ENCODE results near the gene CNGA3.
"Not testable (repeated sequence)": the region's sequence is repeated elsewhere in the genome, so short reads cannot be mapped to it uniquely, and the experiment has no call there.

The CNGA3 gene

DNA sequence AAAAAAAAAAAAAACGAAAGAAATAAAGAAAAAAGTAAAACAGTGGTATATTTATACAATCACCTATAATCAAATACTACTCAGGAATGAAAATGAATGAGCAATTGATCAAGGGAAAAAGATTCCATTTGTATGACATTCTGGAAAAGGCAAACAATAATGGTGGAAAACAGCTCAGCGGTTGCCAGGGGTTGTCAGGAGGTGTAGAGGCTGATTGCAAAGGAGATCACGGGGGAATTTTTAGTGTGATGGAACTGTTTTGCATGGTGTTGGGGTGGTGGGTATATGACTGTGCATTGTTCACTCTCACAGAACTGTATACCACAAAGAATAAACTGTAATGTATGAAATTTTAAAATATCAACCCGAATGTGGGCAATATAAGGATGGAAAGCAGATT, 52.9 kb downstream of the CNGA3 start:
- DNase-seq (ENCODE audit: low spot score): no peak

DNA sequence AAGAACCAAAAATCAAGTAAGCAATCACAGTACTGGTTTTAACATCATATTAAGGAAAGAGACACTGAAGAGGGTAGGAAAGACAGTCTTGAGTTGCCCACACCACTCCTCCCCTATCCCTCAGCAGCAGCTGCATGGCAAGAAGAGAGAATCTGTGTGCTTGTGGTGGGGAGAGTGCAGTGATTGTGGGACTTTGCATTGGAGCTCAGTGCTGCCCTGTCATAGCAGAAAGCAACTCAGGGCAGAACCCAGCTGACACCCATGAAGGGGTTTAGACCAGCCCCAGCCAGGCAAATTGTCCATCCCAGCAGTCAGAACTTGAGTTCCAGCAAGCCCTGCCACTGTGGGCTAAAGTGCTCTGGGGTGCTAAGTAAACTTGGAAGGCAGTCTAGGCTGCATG, 57.6 kb downstream of the CNGA3 start:
- no peak for DNase-seq (ENCODE audit: low spot score)

DNA sequence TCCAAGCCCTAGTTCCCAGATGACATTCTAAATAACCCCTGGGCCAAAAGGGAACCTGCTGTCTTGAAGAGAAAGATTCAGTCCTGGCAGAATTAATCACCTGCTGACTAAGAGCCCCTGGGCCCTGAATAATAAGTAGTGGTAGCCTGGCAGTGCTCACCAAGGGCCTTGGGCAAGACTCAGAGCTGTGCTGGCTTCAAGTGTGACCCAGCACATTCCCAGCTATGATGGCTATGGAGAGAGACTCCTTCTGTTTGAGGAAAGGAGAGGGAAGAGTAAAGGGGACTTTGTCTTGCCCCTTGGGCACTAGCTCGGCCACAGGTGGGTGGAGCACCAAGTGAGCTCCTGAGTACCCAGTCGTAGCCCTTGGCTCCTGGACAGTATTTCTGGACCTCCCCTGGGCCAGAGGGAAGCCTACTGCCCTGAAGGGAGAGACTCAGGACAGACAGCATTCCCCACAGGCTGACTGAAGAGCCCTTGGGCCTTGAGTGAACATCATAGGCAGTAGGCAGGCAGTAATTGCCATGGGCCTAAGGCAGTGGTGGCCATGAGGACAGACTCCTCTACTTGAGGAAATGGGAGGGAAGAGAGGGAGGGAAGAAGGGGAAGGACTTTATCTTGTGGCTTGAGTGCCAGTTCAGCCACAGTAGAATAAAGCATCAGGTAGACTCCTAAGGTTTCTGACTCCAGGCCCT, 58.4 kb downstream of the CNGA3 start:
- DNase-seq (ENCODE audit: low spot score): no peak

DNA sequence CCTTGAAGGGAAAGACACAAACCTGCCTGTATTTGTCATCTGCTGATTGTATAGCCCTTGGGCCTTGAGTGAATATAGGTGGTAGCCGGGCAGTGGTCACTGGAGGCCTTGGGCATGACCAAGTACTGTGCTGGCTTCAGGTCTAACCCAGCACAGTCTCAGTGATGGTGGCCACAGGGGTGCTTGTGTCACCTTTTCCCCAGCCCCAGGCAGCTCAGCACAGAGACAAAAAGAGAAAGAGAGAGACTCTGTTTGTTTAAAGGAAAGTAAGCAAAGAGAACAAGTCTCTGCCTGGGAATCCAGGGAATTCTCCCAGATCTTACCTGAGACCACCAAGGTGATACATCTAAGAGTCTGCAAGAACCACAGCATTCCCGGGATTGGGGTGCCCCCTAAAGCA, 59.0 kb downstream of the CNGA3 start:
- no peak for DNase-seq (ENCODE audit: low spot score)

DNA sequence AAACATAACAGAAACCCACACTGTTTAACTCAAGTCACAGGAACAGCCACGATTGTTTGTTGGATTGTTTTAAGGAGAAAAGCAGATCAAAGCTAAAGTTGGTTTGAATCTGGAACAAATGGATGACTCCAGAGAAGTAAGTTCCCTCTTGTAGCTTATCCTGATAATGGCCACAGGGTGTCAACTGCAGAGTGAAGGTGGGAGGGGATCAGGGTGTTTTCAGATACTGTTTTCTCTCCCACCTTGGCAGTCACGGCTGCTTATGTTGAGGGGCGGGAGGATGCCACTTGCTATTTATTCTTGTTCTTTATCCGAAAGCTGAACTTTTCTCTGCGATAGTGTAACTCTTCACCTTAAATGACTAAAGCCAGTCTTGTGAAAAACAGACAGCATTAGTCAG, 61.9 kb downstream of the CNGA3 start:
- DNase-seq (ENCODE audit: low spot score): no peak

DNA sequence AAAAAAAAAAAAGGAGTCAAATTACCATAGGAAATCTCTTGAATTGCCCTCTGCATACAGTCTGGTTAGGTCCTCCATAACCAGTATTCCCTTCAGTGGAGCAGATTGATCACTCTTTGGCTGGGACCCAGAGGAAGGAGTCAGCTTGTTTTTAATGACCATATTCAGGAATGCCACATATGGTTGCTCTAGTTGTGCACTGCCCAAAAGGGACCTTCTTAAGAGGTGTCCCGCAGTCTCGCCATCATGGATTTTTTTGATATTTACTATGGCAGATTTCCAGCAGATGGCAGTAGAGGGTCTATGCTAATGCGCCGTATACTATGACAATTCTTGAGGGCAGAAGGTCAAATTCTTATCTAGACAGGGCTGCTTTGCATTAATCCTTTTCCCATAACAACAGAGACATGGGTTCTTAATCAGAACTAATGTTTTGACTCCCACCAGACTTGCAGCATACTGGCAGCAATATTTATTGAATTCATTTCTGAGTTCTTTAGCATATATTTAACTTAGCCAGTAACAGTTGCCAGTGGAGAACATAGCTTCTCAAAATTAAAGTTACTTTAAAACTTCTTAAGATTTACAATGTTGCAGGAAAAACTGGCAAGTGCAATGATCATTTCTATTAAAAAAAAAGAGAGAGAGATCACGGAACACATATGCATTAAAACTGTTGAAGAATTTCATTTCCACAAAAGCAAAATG, 66.6 kb downstream of the CNGA3 start:
- peak; percentile 68 for DNase-seq (ENCODE audit: low spot score)

DNA sequence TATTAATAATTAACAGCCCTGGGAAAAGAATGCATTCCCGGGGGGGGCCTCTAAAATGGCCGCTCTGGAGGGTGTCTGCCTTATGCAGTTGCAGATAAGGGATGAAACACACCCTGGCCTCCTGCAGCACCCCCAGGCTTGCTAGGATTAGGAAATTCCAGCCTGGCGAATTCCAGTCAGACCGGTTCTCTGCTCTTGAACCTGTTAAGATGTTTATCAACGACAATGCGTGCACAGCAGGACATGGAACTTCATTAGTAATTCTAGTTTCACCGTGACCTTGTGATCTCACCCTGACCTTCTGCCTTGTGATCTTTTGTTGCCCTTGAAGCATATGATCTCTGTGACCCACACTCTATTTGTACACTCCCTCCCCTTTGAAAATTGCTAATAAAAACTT, 68.0 kb downstream of the CNGA3 start:
- not testable (repeated sequence) for DNase-seq (ENCODE audit: low spot score)

DNA sequence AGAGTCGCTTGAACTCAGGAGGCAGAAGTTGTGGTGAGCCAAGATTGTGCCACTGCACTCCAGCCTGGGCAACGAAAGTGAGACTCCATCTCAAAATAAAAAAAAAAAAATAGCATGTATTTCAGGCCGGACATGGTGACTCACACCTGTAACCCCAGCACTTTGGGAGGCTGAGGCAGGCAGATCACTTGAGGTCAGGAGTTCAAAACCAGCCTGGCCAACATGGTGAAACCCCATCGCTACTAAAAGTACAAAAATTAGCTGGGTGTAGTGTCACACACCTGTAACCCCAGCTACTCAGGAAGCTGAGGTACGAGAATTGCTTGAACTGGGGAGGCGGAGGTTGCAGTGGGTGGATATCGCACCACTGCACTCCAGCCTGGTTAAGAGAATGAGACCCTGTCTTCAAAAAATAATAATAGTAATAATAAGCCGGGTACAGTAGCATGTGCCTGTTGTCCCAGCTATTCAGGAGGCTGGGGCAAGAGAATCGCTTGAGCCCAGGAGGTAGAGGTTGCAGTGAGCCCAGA, 69.5 kb downstream of the CNGA3 start:
- not testable (repeated sequence) for DNase-seq (ENCODE audit: low spot score)

DNA sequence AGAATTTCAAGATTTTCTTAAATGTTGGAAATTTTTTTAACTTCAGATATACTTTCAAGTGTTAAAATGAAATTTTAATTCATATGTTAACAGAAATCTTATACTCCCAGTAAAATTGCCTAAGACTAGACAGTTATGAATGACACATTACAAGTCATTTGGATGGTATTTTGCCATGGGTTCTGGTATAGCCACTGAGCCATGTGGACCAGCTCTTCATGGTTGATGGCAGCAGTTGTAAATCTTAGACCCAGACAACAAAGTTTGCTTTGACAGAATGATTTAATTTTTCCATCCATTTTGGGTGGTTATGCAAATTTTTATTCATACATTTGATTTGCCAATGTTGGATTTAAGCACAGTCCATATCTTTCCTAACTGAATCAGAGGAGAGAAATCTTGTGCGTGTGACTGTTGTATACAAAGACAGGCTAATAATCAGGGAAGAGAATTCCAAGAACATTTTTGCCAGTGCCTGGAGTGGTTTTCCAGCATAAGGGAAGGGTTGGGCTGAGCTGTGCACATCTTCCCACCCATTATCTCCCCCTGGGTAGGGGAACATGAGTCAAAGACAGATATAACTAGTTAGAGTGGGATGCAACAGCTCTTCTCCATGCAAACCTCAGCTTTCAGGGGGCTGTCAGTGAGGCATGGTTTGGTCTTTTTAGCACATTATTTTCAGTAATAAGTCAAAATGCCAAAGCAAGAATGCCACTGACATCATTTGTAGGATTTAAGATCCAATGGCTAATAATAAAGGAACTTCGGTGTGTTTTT, 70.3 kb downstream of the CNGA3 start:
- no peak for DNase-seq (ENCODE audit: low spot score)

DNA sequence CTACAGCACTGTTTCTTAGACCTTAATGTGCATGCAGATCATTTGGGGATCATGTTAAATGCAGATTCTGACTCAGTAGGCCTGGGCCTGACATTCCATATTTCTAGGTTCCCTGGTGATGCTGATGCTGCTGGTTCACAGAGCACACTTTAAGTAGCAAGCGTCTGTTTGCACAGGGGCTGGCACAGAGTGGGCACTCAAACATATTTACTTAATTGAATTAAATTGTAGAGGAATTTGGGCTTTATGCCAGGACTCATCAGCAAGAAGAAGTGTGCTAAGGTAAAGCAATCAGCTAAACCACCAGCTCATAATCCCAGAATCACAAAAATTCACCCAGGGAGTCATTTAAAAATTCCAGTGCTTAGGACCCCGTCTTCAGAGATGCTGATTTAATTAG, 73.3 kb downstream of the CNGA3 start:
- DNase-seq (ENCODE audit: low spot score): no peak

DNA sequence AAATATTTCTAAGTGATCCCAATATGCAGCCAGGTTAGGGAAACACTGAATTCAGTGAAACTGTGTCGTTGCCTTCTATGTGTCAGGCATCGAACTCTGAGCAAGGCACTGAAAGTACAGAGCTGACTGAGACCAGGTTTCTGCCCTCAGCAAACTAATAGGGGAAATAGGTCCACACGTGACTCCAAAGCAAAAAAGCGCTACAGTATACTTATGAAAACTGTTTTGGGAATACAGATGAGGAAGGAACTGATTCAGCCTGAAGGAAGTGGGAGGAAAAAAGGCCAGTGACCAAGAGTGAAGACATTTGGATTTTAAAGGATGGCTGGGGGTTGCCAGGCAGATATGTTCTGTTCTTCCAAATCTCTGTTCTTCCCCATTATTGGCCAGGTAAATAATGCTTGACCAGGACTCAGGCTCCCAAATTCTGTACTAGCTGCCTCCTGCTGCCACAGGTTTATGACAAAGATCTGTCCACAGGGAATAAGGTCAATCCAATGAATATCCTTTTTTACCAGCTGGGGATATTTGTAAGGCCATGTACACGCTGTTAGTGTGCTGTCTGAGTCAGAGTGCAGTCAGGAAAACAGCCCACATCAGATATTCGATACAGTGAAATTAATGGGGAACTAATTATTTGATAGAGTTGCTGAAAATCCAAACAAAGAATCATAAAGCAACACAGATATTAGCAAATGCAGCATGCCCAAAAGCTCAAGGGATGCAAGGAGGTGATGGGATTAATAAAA, 73.9 kb downstream of the CNGA3 start:
- no peak for DNase-seq (ENCODE audit: low spot score)

DNA sequence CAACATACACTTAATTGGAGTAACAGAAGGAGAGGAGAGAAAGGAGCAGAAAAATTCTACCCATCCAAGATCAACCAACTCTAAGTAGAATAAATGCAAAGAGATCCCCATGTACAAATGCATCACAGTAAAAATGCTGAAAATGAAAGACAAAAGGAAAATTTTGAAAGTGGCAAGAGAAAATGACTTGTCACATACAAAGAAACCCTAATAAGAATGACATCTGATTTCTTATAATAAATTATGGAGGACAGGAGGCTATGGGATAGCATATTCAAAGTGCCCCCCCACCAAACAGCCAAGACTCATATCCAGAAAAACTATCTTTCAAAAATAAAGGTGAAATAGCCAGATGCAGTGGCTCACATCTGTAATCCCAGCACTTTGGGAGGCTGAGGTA, 76.2 kb downstream of the CNGA3 start:
- DNase-seq (ENCODE audit: low spot score): no peak

DNA sequence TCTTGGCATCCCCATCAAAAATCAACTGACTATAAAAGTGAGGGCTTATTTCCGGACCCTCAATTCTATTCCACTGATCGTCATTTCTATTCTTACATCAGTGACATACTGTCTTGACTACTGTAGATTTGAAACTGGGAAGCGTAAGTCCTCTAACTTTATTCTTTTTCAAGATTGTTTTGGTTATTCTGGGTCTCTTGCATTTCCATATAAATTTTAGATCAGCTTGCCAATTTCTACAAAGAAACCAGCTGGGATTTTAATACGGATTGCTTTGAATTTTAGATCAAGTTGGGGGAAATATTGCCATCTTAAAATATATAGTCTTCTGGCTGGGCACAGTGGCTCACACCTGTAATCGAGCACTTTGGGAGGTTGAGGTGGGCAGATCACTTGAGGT, 80.5 kb downstream of the CNGA3 start:
- DNase-seq (ENCODE audit: low spot score): no peak

DNA sequence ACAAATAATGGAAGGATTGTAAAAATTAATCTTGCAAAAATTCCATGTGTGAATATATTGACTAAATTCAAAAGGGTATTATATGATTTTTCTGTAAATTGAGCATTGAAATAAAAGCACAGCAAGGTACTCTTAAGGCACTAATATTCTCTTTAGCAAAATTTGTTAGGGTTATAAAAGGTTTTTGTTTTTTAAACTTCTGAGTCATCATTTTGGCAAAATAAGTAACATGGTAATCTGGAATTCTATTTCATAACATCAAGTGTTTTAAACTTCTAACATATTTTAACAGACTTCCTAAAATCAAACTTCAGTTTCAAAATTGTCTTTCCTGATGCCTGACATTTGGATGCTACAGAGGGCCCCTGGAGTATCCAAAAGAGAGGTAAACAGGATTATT, 85.9 kb downstream of the CNGA3 start:
- DNase-seq (ENCODE audit: low spot score): no peak

DNA sequence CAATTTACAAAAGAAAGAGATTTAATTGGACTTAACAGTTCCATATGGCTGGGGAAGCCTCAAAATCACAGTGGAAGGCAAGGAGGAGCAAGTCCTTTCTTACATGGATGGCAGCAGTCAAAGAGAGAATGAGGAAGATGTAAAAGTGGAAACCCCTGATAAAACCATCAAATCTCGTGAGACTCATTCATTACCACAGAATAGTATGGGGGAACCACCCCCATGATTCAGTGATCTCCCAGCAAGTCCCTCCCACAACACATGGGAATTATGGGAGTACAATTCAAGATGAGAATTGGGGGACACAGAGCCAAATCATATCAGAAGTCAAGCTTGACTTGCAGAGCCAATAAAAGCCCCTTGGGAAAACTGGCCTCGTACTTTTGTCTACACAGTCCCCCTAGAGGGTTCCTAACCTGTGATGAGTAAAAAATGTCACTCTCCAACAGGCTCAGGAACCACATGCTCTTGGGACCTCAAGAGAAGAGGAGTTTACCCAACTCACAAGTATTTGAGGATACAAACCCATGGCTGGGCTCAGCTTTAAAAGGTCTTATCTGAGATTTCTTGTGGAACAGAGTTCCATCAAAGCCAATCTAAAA, 87.2 kb downstream of the CNGA3 start:
- DNase-seq (ENCODE audit: low spot score): no peak

DNA sequence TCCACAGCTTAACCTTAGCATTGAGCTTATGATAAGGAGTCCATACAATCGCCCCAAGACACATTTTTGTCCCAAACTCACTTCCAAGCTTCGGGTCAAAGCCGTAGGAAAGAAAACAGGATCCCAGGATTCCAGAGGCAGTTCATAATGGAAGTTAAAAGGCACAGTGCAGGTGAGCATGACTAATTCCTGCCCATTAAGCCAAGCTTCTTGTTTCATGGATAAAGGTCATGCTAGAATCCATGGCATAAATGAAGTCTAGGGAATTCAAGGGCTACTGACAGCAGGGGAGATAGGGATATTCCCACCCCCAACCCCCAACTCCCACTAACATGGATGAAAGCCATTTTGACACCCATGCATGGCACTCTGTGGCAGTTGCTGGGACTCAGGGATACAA, 88.2 kb downstream of the CNGA3 start:
- no peak for DNase-seq (ENCODE audit: low spot score)

DNA sequence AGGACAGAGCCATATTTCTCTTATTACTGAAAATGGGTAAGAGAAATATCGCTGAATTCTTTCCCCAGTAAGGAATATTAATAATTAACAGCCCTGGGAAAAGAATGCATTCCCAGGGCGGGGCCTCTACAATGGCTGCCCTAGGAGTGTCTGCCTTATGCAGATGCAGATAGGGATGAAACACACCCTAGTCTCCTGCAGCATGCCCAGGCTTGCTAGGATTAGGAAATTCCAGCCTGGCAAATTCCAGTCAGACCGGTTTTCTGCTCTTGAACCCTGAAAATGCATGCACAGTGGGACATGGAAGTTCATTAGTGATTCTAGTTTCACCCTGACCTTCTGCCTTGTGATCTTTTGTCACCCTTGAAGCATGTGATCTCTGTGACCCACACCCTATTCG, 89.4 kb downstream of the CNGA3 start:
- DNase-seq (ENCODE audit: low spot score): not testable (repeated sequence)

DNA sequence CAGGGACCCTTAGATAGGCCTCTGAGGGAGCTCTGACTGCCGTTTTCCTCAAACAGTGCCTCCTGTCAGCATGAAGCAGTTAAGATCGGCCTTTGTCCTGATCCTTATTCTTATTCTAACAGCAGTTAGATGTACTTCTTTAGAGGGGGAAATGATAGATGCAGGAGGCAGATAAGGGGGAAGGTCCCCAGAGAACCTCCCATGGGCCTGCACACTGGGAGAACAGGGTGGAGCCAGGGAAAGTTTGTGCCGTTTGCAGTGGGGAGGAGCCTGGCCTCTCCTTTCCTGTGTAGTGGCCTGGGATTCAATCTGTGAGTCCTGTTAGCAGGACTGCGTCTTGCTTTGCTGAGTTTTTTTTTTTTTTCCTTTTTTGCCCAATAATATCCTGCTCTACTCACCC, 90.5 kb downstream of the CNGA3 start:
- DNase-seq (ENCODE audit: low spot score): no peak

DNA sequence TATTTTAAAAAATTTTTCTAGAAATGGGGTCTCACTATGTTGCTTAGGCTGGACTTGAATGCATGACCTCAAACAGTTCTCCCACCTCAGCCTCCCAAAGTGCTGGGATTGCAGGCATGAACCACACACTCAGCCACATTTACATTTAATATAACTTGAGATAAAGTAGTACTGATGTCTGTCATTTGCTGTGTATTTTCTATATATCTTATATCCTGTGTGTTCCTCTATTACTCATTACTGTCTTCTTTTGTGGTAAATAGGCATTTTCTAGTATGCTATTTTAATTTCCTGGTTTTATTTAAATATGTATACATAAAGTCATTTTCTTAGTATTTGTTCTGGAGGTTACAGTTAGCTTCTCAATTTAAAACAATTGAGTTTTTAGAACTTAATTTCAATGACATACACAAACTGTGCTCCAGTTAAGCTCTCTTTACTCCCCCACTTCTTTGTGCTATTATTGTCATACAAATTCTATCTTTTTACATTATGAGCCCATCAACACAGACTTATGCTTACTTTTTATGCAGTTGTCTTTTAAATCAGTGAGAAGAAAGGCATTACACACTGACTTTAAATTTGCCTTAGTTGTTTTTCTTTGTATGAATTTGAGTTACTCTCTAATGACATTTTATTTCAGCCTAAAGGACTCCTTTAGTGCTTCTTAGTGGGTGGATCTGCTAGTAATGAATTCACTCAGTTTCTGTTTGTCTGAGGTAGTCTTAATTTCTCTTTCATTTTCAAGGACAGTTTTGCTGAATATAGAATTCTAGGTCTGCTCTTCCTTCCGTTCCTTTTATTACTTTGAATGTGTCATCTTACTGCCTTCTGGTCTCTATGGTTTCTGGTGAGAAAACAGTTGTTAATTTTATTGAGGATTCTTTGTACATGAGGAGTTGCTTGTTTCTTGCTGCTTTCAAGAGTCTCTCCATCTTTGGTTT, 92.2 kb downstream of the CNGA3 start:
- DNase-seq (ENCODE audit: low spot score): no peak
